Stimulated activated CD8-positive, alpha-beta memory T cell treated with anti-CD3 and anti-CD28 coated beads, Interleukin-4, amount 100 ng/mL, for 24 hours (primary cell): ENCODE measurements around the gene DAPK2.
"Not testable (repeated sequence)": the region's sequence is repeated elsewhere in the genome, so short reads cannot be mapped to it uniquely, and the experiment has no call there.

Experiments used
- DNase-seq: peaks from one replicate; pipeline ENCODE4 v3.0.0-alpha.2; 2020; ENCODE audit warnings: low read depth

DAPK2 gene

GRCh38 chr15:63915873-63916771 is 130.2 kb downstream of the DAPK2 start:
- no peak for DNase-seq

GRCh38 chr15:63915209-63915872 is 130.9 kb downstream of the DAPK2 start:
- no peak for DNase-seq

- no peak for DNase-seq
These were observed 132.4 kb downstream of the DAPK2 start for GRCh38 chr15:63913786-63914315.

- DNase-seq = no peak
These were observed 132.9 kb downstream of the DAPK2 start for GRCh38 chr15:63913336-63913735.

- DNase-seq = no peak
These were observed 134.1 kb downstream of the DAPK2 start for GRCh38 chr15:63912061-63912615.

- DNase-seq = no peak
These were observed 135.1 kb downstream of the DAPK2 start for GRCh38 chr15:63911160-63911559.

- DNase-seq = no peak
These were observed 136.4 kb downstream of the DAPK2 start for GRCh38 chr15:63909819-63910437.

GRCh38 chr15:63908991-63909390 is 137.3 kb downstream of the DAPK2 start:
- DNase-seq = no peak

GRCh38 chr15:63908281-63908680 is 138.0 kb downstream of the DAPK2 start:
- DNase-seq = no peak

GRCh38 chr15:63907521-63907920 is 138.8 kb downstream of the DAPK2 start:
- DNase-seq = no peak

GRCh38 chr15:63906266-63906584 is 140.1 kb downstream of the DAPK2 start:
- DNase-seq = no peak

GRCh38 chr15:63905558-63906265 is 140.6 kb downstream of the DAPK2 start:
- no peak for DNase-seq

- no peak for DNase-seq
These were observed 141.2 kb downstream of the DAPK2 start for GRCh38 chr15:63905131-63905530.

- DNase-seq = no peak
These were observed 142.2 kb downstream of the DAPK2 start for GRCh38 chr15:63904042-63904441.

- DNase-seq = no peak
These were observed 143.6 kb downstream of the DAPK2 start for GRCh38 chr15:63902671-63903035.

GRCh38 chr15:63901912-63902670 is 144.2 kb downstream of the DAPK2 start:
- DNase-seq = no peak

GRCh38 chr15:63900306-63900705 is 146.0 kb downstream of the DAPK2 start:
- DNase-seq = no peak

- not testable (repeated sequence) for DNase-seq
These were observed 146.7 kb downstream of the DAPK2 start for GRCh38 chr15:63899606-63900005.

GRCh38 chr15:63899193-63899592 is 147.1 kb downstream of the DAPK2 start:
- DNase-seq = no peak

- peak; percentile 22 for DNase-seq
These were observed 149.8 kb downstream of the DAPK2 start for GRCh38 chr15:63896336-63897115.
